ENCODE measurements around the gene ZFP64. TPM values are rescaled to one million over a fixed set of nuclear protein-coding genes. Genes with fewer than 3 reads are reported as not detected.
"Not testable (repeated sequence)": the region's sequence is repeated elsewhere in the genome, so short reads cannot be mapped to it uniquely, and the experiment has no call there.

The ZFP64 gene
- total RNA-seq, result 6.3 TPM
- long read RNA-seq, transcript ZFP64-201 (6 exons, 3,264 nt), result major isoform, 8 of 14 reads
- long read RNA-seq, partial matches to known transcripts, result 2 of 14 reads
- long read RNA-seq, other reads (novel, unspliced or antisense), result 3 of 14 reads

- intact Hi-C loops (cut with DNase I), result no loop called here
- peak; percentile 91 for DNase-seq (ENCODE audit: low spot score)
Observed at GRCh38 chr20:52191132-52191915, at the start of gene ZFP64. Gene ZFP64, minus strand, starts transcription at chr20:52191779. Its CDS starts 143 bp downstream, at chr20:52191636.

- intact Hi-C loops (cut with DNase I), result loop anchor here (10.0 kb wide), 1 partner anchor 134 kb away; no protein-coding TSS in a partner anchor
- DNase-seq (ENCODE audit: low spot score), result no peak
Observed at GRCh38 chr20:52240802-52241201, 49.2 kb upstream of the ZFP64 start.

GRCh38 chr20:52239102-52239501 is 47.5 kb upstream of the ZFP64 start:
- intact Hi-C loops (cut with DNase I), result no loop called here
- no peak for DNase-seq (ENCODE audit: low spot score)

GRCh38 chr20:52236292-52236691 is 44.7 kb upstream of the ZFP64 start:
- intact Hi-C loops (cut with DNase I), result no loop called here
- DNase-seq (ENCODE audit: low spot score), result no peak

GRCh38 chr20:52235129-52235528 is 43.5 kb upstream of the ZFP64 start:
- intact Hi-C loops (cut with DNase I), result no loop called here
- DNase-seq (ENCODE audit: low spot score), result no peak

GRCh38 chr20:52234302-52235045 is 42.9 kb upstream of the ZFP64 start:
- intact Hi-C loops (cut with DNase I), result no loop called here
- no peak for DNase-seq (ENCODE audit: low spot score)

GRCh38 chr20:52231230-52231746 is 39.7 kb upstream of the ZFP64 start:
- intact Hi-C loops (cut with DNase I), result no loop called here
- DNase-seq (ENCODE audit: low spot score), result no peak

- intact Hi-C loops (cut with DNase I), result no loop called here
- DNase-seq (ENCODE audit: low spot score), result no peak
Observed at GRCh38 chr20:52230409-52230808, 38.8 kb upstream of the ZFP64 start.

GRCh38 chr20:52229346-52229745 is 37.8 kb upstream of the ZFP64 start:
- intact Hi-C loops (cut with DNase I); DNase-seq (ENCODE audit: low spot score): not testable (repeated sequence)

- intact Hi-C loops (cut with DNase I), result no loop called here
- no peak for DNase-seq (ENCODE audit: low spot score)
Observed at GRCh38 chr20:52226370-52226769, 34.8 kb upstream of the ZFP64 start.

- intact Hi-C loops (cut with DNase I), result no loop called here
- no peak for DNase-seq (ENCODE audit: low spot score)
Observed at GRCh38 chr20:52224920-52225319, 33.3 kb upstream of the ZFP64 start.

GRCh38 chr20:52221362-52221761 is 29.8 kb upstream of the ZFP64 start:
- intact Hi-C loops (cut with DNase I), result not testable (repeated sequence)

GRCh38 chr20:52220891-52221290 is 29.3 kb upstream of the ZFP64 start:
- DNase-seq (ENCODE audit: low spot score); intact Hi-C loops (cut with DNase I): not testable (repeated sequence)

More at GRCh38 chr20:52221362-52221761, 29.8 kb upstream of the ZFP64 start:
- not testable (repeated sequence) for DNase-seq (ENCODE audit: low spot score)

GRCh38 chr20:52219441-52219840 is 27.9 kb upstream of the ZFP64 start:
- intact Hi-C loops (cut with DNase I), result no loop called here
- DNase-seq (ENCODE audit: low spot score), result no peak

- intact Hi-C loops (cut with DNase I), result no loop called here
Observed at GRCh38 chr20:52217689-52218395, 26.3 kb upstream of the ZFP64 start.

GRCh38 chr20:52213995-52214394 is 22.4 kb upstream of the ZFP64 start:
- intact Hi-C loops (cut with DNase I), result no loop called here
- no peak for DNase-seq (ENCODE audit: low spot score)

More at GRCh38 chr20:52217689-52218395, 26.3 kb upstream of the ZFP64 start:
- DNase-seq (ENCODE audit: low spot score), result no peak

- DNase-seq (ENCODE audit: low spot score), result no peak
- intact Hi-C loops (cut with DNase I), result no loop called here
Observed at GRCh38 chr20:52212943-52213342, 21.4 kb upstream of the ZFP64 start.

- DNase-seq (ENCODE audit: low spot score), result no peak
- intact Hi-C loops (cut with DNase I), result no loop called here
Observed at GRCh38 chr20:52210037-52210990, 18.7 kb upstream of the ZFP64 start.

GRCh38 chr20:52209154-52209571 is 17.6 kb upstream of the ZFP64 start:
- no peak for DNase-seq (ENCODE audit: low spot score)

More at GRCh38 chr20:52209154-52209571, 17.6 kb upstream of the ZFP64 start:
- intact Hi-C loops (cut with DNase I), result no loop called here
